GM12878 (cell line): ENCODE results near the gene EMC1. TPM values are rescaled to one million over a fixed set of nuclear protein-coding genes. Genes with fewer than 3 reads are reported as not detected.
A peak's percentile ranks its signal among the peaks of the same experiment; 100 is the strongest.

ENCODE experiments used
- ATAC-seq: fragments of 200-7000 bp; cut with Tn5 transposase; 3 replicates; pipeline ENCODE4 v1.9.1; 2020; ENCODE audit warnings: mild to moderate bottlenecking, moderate library complexity
- BruUV-seq: library from RNA; stranded (reverse); fragments of 400-500 nt; replicated peaks from 2 replicates; lab custom pipeline; 2021; lab: Mats Ljungman, UMichigan
- CTCF ChIA-PET: fragments of 300-600 bp; sonication (Branson Sonifier 250); formaldehyde crosslinking; extraction: SDS; loops from one replicate; lab custom pipeline; 2021; ENCODE audit warnings: inconsistent platforms; lab: Yijun Ruan, JAX
- POLR2A ChIA-PET: fragments of 350-600 bp; formaldehyde crosslinking; extraction: SDS; loops from one replicate; lab custom pipeline; 2021; ENCODE audit warnings: inconsistent platforms; lab: Charles Lee
- RAD21 ChIA-PET: fragments of 300-600 bp; sonication (Branson Sonifier 250); formaldehyde crosslinking; loops from one replicate; lab custom pipeline; 2023; ENCODE audit warnings: antibody characterized with exemption; ENCODE audit not compliant: unreplicated experiment; lab: Charles Lee
- SMC1A ChIA-PET: fragments of 300-600 bp; sonication (Branson Sonifier 250); formaldehyde crosslinking; loops from one replicate; lab custom pipeline; 2023; ENCODE audit not compliant: unreplicated experiment, uncharacterized antibody; lab: Charles Lee
- DNase-seq: peaks from one replicate; pipeline ENCODE4 v3.0.0-alpha.2; 2011; ENCODE audit warnings: low read depth, low spot score
- FAIRE-seq: peaks from 3 replicates; lab custom pipeline; 2011; peaks lifted over from hg19 to GRCh38; lab: Jason Lieb, UNC
- H2AFZ ChIP-seq: 2 replicates; pipeline ENCODE4 v1.6.0; 2011; ENCODE audit warnings: low read depth, low read length, control low read depth; ENCODE audit not compliant: control insufficient read depth
- H3K27ac ChIP-seq: 2 replicates; pipeline ENCODE4 v1.5.1; 2011; ENCODE audit warnings: control low read depth; ENCODE audit not compliant: control insufficient read depth, insufficient read depth
- H3K27me3 ChIP-seq, 2 experiments: replicated peaks in 1 of 2; 2 replicates each; pipeline versions ENCODE4 v1.6.0 to v1.6.1; 2011; ENCODE audit warnings: low read length in 1 of 2; ENCODE audit not compliant: control insufficient read depth in 2 of 2, insufficient read depth in 2 of 2
- H3K36me3 ChIP-seq, 2 experiments: 2 replicates each; pipeline ENCODE4 v1.5.1; 2011; ENCODE audit warnings: low read length in 1 of 2; ENCODE audit not compliant: control insufficient read depth in 2 of 2, insufficient read depth in 2 of 2
- H3K4me1 ChIP-seq: 2 replicates; pipeline ENCODE4 v1.6.1; 2011; ENCODE audit warnings: mild to moderate bottlenecking, low read length, moderate library complexity, mixed read lengths; ENCODE audit not compliant: control insufficient read depth, insufficient read depth
- H3K4me2 ChIP-seq: 2 replicates; pipeline ENCODE4 v1.6.0; 2011; ENCODE audit warnings: control low read depth; ENCODE audit not compliant: control insufficient read depth, insufficient read depth
- H3K4me3 ChIP-seq: fragments of 200-600 bp; sonication (generic); 2 replicates; pipeline ENCODE4 v1.5.1; 2016
- H3K79me2 ChIP-seq: 2 replicates; pipeline ENCODE4 v1.6.0; 2011; ENCODE audit warnings: low read length; ENCODE audit not compliant: control insufficient read depth, insufficient read depth
- H3K9ac ChIP-seq: 2 replicates; pipeline ENCODE4 v1.8.0; 2011; ENCODE audit warnings: low read length, control low read depth, mixed read lengths; ENCODE audit not compliant: control insufficient read depth, insufficient read depth
- H3K9me3 ChIP-seq: replicated peaks from 3 replicates; pipeline ENCODE4 v1.5.1; 2011; ENCODE audit warnings: mild to moderate bottlenecking, low read length; ENCODE audit not compliant: control insufficient read depth, insufficient read depth
- H4K20me1 ChIP-seq: 2 replicates; pipeline ENCODE4 v1.6.0; 2011; ENCODE audit not compliant: control insufficient read depth, insufficient read depth
- EGR1 ChIP-seq, 2 experiments: IDR thresholded peaks; 1 replicate in 1 of 2; 2 replicates in 1 of 2; pipeline ENCODE4 v1.6.1; 2011 to 2012; ENCODE audit warnings: low read depth in 2 of 2, low read length in 2 of 2, borderline replicate concordance in 1 of 2, mild to moderate bottlenecking in 1 of 2, moderate library complexity in 1 of 2
- GABPA ChIP-seq: IDR thresholded peaks from 2 replicates; pipeline ENCODE4 v1.6.1; 2014; ENCODE audit warnings: antibody characterized with exemption, low read depth, mild to moderate bottlenecking, inconsistent platforms
- WGBS: methylation state at CpG from one replicate; pipeline ENCODE4 v1.1.6; 2016; ENCODE audit warnings: low lambda C conversion rate; ENCODE audit not compliant: insufficient replicate concordance, insufficient coverage; ENCODE audit errors: missing lambda C conversion rate; 5-methylcytosine and 5-hydroxymethylcytosine counted together
- in situ Hi-C: fragments of 300-500 bp; cut with MboI; formaldehyde crosslinking; loops from 9 replicates; pipeline ENCODE4 v1.14.3; 2018; ENCODE audit warnings: mixed read lengths
- intact Hi-C: fragments of 100-400 bp; cut with micrococcal nuclease; formaldehyde crosslinking; loops from one replicate; pipeline ENCODE4 v1.14.2; 2022; ENCODE audit not compliant: unreplicated experiment
- polyA plus RNA-seq, 11 experiments: library from polyadenylated mRNA; depleted of rRNA in 4 of 11; unstranded in 6 of 11; stranded (reverse) in 5 of 11; fragments of >200 nt; fragmentation: Nextera tagmentation in 4 of 11; fragmentation: Illumina TruSeq in 1 of 11; extraction: Ambion mirVana in 4 of 11; extraction: Trizol in 1 of 11; gene quantifications; 1 replicate in 1 of 11; 2 replicates in 10 of 11; pipeline versions ENCODE4 v1.2.1 to v1.2.3, GENCODE V29; 2011 to 2016; ENCODE audit warnings: inconsistent platforms in 2 of 11, missing spikeins in 2 of 11, low read depth in 1 of 11
- total RNA-seq, 4 experiments: library from RNA; depleted of rRNA in 3 of 4; stranded (reverse); fragments of >200 nt in 3 of 4; fragmentation: Illumina TruSeq in 1 of 4; extraction: Trizol in 1 of 4; gene quantifications; 2 replicates each; pipeline versions ENCODE4 v1.2.1 to v1.2.3, GENCODE V29; 2013 to 2021
- TF ChIP-seq, protein P1 (sequence below): IDR thresholded peaks from 2 replicates; pipeline ENCODE4 v1.6.1; 2011; ENCODE audit warnings: mild to moderate bottlenecking, low read depth, low read length, moderate library complexity; ENCODE audit not compliant: insufficient replicate concordance
- TF ChIP-seq, protein P2 (sequence below): IDR thresholded peaks from 2 replicates; pipeline ENCODE4 v1.6.1; 2012; ENCODE audit warnings: improper control_type of control experiment, low read depth, low read length; ENCODE audit not compliant: insufficient replicate concordance

The EMC1 gene
- total and polyA plus RNA-seq, 10 of the 15 experiments (the other 5 are each of a cell fraction or from before 2014, with no cell fraction given) = 12.2 to 43.6 (median 20.6) TPM

DNA sequence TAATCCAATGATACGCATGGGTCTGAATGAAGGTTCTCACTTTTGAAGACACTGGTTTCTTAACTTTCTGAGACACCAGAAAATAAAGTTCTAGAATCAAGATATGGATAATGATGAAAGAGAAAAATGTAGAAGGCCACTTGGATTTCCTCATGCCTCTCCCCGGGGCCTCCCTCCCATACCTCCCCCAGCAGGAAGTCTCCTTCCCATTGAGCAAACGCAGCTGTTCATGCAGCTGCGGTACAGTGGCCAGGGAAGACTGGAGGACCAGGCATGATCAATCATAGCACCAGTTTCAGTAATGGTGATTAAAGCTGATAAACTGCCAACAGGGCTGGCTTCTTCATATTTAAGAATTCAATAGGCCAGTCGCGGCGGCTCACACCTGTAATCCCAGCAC, 30.3 kb downstream of the EMC1 start:
- FAIRE-seq (no peak), ATAC-seq (no peak), DNase-seq (no peak)
- H3K27ac ChIP-seq = no peak overlapping the region
- TF ChIP-seq, protein P1, sequence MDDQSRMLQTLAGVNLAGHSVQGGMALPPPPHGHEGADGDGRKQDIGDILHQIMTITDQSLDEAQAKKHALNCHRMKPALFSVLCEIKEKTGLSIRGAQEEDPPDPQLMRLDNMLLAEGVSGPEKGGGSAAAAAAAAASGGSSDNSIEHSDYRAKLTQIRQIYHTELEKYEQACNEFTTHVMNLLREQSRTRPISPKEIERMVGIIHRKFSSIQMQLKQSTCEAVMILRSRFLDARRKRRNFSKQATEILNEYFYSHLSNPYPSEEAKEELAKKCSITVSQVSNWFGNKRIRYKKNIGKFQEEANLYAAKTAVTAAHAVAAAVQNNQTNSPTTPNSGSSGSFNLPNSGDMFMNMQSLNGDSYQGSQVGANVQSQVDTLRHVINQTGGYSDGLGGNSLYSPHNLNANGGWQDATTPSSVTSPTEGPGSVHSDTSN = no peak
- TF ChIP-seq GABPA = no peak
- no peak overlapping the region for H3K9ac ChIP-seq
- H3K4me1 ChIP-seq = no peaks in the 10 kb centered on the region
- H3K36me3 ChIP-seq = peaks cover 16 to 27% of the 10 kb centered on the region in 2 experiments
- BruUV-seq = no TSS peak
- H3K27me3 ChIP-seq = no peaks in the 10 kb centered on the region
- 98% methylated on average over 7 of the region's 7 CpGs for WGBS
- H3K4me2 ChIP-seq = no peak overlapping the region
- in situ Hi-C loops = no loop called here
- ChIA-PET SMC1A (interaction anchor here (0.7 kb wide), 1 partner anchor 30 kb away, joined by 3 read pairs; the partner anchor contains the start of gene EMC1), CTCF (no interaction called here), RAD21 (no interaction called here), POLR2A (interaction anchor here (1.8 kb wide), 1 partner anchor 10 kb away, joined by 7 read pairs; no protein-coding TSS in a partner anchor)
- H3K4me3 ChIP-seq = no peak overlapping the region
- no peak overlapping the region for H2AFZ ChIP-seq
- no peaks in the 10 kb centered on the region; the same call in 1 of the 2 replicates for H3K79me2 ChIP-seq
- intact Hi-C loops = no loop called here
- no peaks in the 10 kb centered on the region for H4K20me1 ChIP-seq
- no peaks in the 10 kb centered on the region for H3K9me3 ChIP-seq

DNA sequence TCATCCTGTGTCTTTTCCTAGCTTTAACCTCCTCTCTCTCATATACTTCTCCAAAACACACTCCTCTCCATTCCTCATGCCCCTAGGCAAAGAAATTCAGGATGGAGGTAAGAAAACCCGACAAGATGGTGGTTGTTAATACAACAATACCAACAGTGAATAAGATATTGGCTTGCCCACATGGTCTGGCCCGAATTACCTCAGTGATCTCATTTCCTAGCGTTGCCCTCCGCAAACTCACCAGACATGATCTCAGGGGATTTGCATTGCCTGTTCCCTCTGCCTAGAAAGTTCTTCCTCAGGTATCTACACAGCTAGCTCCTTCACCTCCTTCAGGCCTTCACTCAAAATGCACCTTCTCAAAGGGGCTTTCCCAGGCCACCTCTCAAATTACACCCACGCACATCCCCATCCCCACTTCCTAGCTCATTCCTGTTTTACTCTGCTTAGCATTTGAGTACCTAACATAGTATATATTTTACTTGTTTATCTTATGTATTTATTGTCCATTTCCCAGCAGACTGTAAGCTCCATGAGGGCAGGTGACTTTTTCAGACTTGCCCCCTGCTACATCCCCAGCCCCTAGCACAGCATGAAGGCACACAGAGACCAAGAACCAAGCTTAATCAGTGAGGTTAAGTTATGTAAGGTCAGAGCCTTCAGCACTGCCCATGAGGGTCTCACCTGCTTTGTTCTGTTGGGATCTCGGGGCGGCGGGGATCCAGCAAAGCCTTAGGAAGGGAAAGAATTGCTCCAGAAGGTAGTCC, 31.1 kb downstream of the EMC1 start:
- no peaks in the 10 kb centered on the region for H3K9me3 ChIP-seq
- in situ Hi-C loops = no loop called here
- peak in 1 of 2 experiments; percentile 80; a peak in 2 of 3 replicates for TF ChIP-seq EGR1 (IDR thresholded peaks at IDR 0.05; ENCODE audit: borderline replicate concordance in 1 of 2, low read depth in 2 of 2, low read length in 2 of 2)
- TF ChIP-seq, protein P2, sequence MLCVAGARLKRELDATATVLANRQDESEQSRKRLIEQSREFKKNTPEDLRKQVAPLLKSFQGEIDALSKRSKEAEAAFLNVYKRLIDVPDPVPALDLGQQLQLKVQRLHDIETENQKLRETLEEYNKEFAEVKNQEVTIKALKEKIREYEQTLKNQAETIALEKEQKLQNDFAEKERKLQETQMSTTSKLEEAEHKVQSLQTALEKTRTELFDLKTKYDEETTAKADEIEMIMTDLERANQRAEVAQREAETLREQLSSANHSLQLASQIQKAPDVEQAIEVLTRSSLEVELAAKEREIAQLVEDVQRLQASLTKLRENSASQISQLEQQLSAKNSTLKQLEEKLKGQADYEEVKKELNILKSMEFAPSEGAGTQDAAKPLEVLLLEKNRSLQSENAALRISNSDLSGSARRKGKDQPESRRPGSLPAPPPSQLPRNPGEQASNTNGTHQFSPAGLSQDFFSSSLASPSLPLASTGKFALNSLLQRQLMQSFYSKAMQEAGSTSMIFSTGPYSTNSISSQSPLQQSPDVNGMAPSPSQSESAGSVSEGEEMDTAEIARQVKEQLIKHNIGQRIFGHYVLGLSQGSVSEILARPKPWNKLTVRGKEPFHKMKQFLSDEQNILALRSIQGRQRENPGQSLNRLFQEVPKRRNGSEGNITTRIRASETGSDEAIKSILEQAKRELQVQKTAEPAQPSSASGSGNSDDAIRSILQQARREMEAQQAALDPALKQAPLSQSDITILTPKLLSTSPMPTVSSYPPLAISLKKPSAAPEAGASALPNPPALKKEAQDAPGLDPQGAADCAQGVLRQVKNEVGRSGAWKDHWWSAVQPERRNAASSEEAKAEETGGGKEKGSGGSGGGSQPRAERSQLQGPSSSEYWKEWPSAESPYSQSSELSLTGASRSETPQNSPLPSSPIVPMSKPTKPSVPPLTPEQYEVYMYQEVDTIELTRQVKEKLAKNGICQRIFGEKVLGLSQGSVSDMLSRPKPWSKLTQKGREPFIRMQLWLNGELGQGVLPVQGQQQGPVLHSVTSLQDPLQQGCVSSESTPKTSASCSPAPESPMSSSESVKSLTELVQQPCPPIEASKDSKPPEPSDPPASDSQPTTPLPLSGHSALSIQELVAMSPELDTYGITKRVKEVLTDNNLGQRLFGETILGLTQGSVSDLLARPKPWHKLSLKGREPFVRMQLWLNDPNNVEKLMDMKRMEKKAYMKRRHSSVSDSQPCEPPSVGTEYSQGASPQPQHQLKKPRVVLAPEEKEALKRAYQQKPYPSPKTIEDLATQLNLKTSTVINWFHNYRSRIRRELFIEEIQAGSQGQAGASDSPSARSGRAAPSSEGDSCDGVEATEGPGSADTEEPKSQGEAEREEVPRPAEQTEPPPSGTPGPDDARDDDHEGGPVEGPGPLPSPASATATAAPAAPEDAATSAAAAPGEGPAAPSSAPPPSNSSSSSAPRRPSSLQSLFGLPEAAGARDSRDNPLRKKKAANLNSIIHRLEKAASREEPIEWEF = no peak
- TF ChIP-seq, all 136 proteins: peak for 1
- ATAC-seq (no peak), DNase-seq (no peak), FAIRE-seq (no peak)
- H3K27me3 ChIP-seq = no peaks in the 10 kb centered on the region
- intact Hi-C loops = no loop called here
- ChIA-PET RAD21 (no interaction called here), CTCF (interaction anchor here (0.6 kb wide), 1 partner anchor 41 kb away, joined by 3 read pairs; no protein-coding TSS in a partner anchor), POLR2A (interaction anchor here (0.8 to 1.8 kb wide), 2 partner anchors 9 to 91 kb away, joined by 3 to 7 read pairs; partner anchors contain the start of genes AKR7A2 and SLC66A1), SMC1A (interaction anchor here (1.2 to 1.5 kb wide), 2 partner anchors 9 to 55 kb away, joined by 3 to 5 read pairs; no protein-coding TSS in a partner anchor)
- H3K79me2 ChIP-seq = peaks cover 1% of the 10 kb centered on the region
- no peak overlapping the region for H2AFZ ChIP-seq
- H3K36me3 ChIP-seq = peaks cover 16 to 27% of the 10 kb centered on the region in 2 experiments
- no peak overlapping the region for H3K4me3 ChIP-seq
- 81% methylated on average over 8 of the region's 8 CpGs for WGBS
- H3K27ac ChIP-seq = peak overlapping the region; percentile 22
- H4K20me1 ChIP-seq = no peaks in the 10 kb centered on the region
- no peak overlapping the region for H3K9ac ChIP-seq
- no TSS peak for BruUV-seq
- H3K4me1 ChIP-seq = no peaks in the 10 kb centered on the region
- H3K4me2 ChIP-seq = no peak overlapping the region
